H1 (cell line): Measurements from ENCODE around the gene ALDOA. TPM values are rescaled to one million over a fixed set of nuclear protein-coding genes. Genes with fewer than 3 reads are reported as not detected.

Experiments
- BACH1 ChIP-seq: IDR thresholded peaks from 2 replicates; pipeline ENCODE4 v1.6.1; 2012; ENCODE audit warnings: low read length, improper control_type of control experiment
- BCL11A ChIP-seq, 2 experiments: IDR thresholded peaks; one replicate each; pipeline ENCODE4 v1.6.1; 2011; ENCODE audit warnings: low read depth in 2 of 2, low read length in 2 of 2, mild to moderate bottlenecking in 2 of 2
- CBX5 ChIP-seq: fragments of 300-800, 300-1000 bp; sonication (generic); IDR thresholded peaks from 2 replicates; pipeline ENCODE4 v1.7.1; 2016; ENCODE audit warnings: antibody characterized with exemption, low read length, low read depth
- CEBPB ChIP-seq: IDR thresholded peaks from 2 replicates; pipeline ENCODE4 v1.6.1; 2012; ENCODE audit warnings: low read depth, low read length
- CREB1 ChIP-seq: IDR thresholded peaks from 2 replicates; pipeline ENCODE4 v1.6.1; 2012; ENCODE audit warnings: inconsistent platforms
- EP300 ChIP-seq, 2 experiments: IDR thresholded peaks; 1 replicate in 1 of 2; 2 replicates in 1 of 2; pipeline ENCODE4 v1.6.1; 2011 to 2012; ENCODE audit warnings: low read depth in 2 of 2, low read length in 2 of 2, mild to moderate bottlenecking in 2 of 2, borderline replicate concordance in 1 of 2, inconsistent platforms in 1 of 2, moderate library complexity in 1 of 2
- GABPA ChIP-seq: IDR thresholded peaks from 2 replicates; pipeline ENCODE4 v1.6.1; 2011; ENCODE audit warnings: mild to moderate bottlenecking, low read length, moderate library complexity, borderline replicate concordance; ENCODE audit not compliant: insufficient read depth
- GTF2F1 ChIP-seq: IDR thresholded peaks from 2 replicates; pipeline ENCODE4 v1.6.1; 2012; ENCODE audit warnings: low read depth, low read length, improper control_type of control experiment, borderline replicate concordance
- HDAC2 ChIP-seq, 2 experiments: fragments of 300-600 bp in 1 of 2; sonication (generic) in 1 of 2; IDR thresholded peaks; 2 replicates each; pipeline ENCODE4 v1.6.1; 2011 to 2012; ENCODE audit warnings: low read depth in 2 of 2, low read length in 2 of 2, mild to moderate bottlenecking in 2 of 2, moderate library complexity in 2 of 2, borderline replicate concordance in 1 of 2, inconsistent platforms in 1 of 2
- HDAC6 ChIP-seq: IDR thresholded peaks from one replicate; pipeline ENCODE4 v1.7.1; 2012; ENCODE audit warnings: low read depth, mild to moderate bottlenecking, inconsistent platforms, low read length, moderate library complexity
- JUND ChIP-seq: IDR thresholded peaks from 2 replicates; pipeline ENCODE4 v1.6.1; 2011; ENCODE audit warnings: mild to moderate bottlenecking, improper control_type of control experiment, low read length
- POLR2A ChIP-seq, 2 experiments: IDR thresholded peaks; 1 replicate in 1 of 2; 2 replicates in 1 of 2; pipeline ENCODE4 v1.6.1; 2011; ENCODE audit warnings: low read depth in 2 of 2, low read length in 2 of 2, mild to moderate bottlenecking in 2 of 2; ENCODE audit errors: control extremely low read depth in 1 of 2
- POLR2AphosphoS5 ChIP-seq: IDR thresholded peaks from 2 replicates; pipeline ENCODE4 v1.6.1; 2011; ENCODE audit warnings: low read depth, low read length
- RBBP5 ChIP-seq: IDR thresholded peaks from 2 replicates; pipeline ENCODE4 v1.7.1; 2012; ENCODE audit warnings: low read depth, mild to moderate bottlenecking, inconsistent platforms, low read length, moderate library complexity, borderline replicate concordance
- RXRA ChIP-seq: IDR thresholded peaks from 2 replicates; pipeline ENCODE4 v1.6.1; 2011; ENCODE audit warnings: low read depth, mild to moderate bottlenecking, low read length, moderate library complexity; ENCODE audit not compliant: insufficient read depth
- SIX5 ChIP-seq: IDR thresholded peaks from 2 replicates; pipeline ENCODE4 v1.6.1; 2011; ENCODE audit warnings: mild to moderate bottlenecking, low read depth, low read length
- SP1 ChIP-seq: IDR thresholded peaks from 2 replicates; pipeline ENCODE4 v1.6.1; 2011; ENCODE audit warnings: low read depth, low read length
- TBP ChIP-seq: IDR thresholded peaks from 2 replicates; pipeline ENCODE4 v1.6.1; 2011; ENCODE audit warnings: low read depth, low read length, improper control_type of control experiment
- polyA plus RNA-seq, 7 experiments: library from polyadenylated mRNA; depleted of rRNA in 3 of 7; stranded (reverse) in 5 of 7; unstranded in 2 of 7; fragments of >200 nt in 5 of 7; fragments of 200-250 nt in 2 of 7; gene quantifications; 1 replicate in 5 of 7; 2 replicates in 1 of 7; 4 replicates in 1 of 7; pipeline versions ENCODE4 v1.2.1 to v1.2.3, GENCODE V29; 2011 to 2013; ENCODE audit warnings: missing spikeins in 2 of 7, mixed read lengths in 2 of 7
- total RNA-seq: library from RNA; stranded (reverse); fragmentation: NEBNext Ultra II Directional; extraction: Animal tissue kit (Norgen Biotek cat#: 25700); gene quantifications from 2 replicates; pipeline ENCODE4 v1.2.1, GENCODE V29; 2021
- TF ChIP-seq, protein P1 (sequence below): IDR thresholded peaks from 2 replicates; pipeline ENCODE4 v1.6.1; 2012; ENCODE audit warnings: low read length, inconsistent platforms
- TF ChIP-seq, protein P2 (sequence below), 3 experiments: IDR thresholded peaks; 1 replicate in 2 of 3; 2 replicates in 1 of 3; pipeline versions ENCODE4 v1.5.1 to v1.6.1; 2011; ENCODE audit warnings: low read length in 3 of 3, mild to moderate bottlenecking in 3 of 3, inconsistent platforms in 2 of 3, low read depth in 1 of 3, moderate library complexity in 1 of 3; ENCODE audit not compliant: insufficient read depth in 1 of 3; ENCODE audit errors: control extremely low read depth in 1 of 3

Gene ALDOA
- total and polyA plus RNA-seq, 2 of the 8 experiments (the other 6 are each of a cell fraction or from before 2014, with no cell fraction given): 1,072 to 1,083 TPM

DNA sequence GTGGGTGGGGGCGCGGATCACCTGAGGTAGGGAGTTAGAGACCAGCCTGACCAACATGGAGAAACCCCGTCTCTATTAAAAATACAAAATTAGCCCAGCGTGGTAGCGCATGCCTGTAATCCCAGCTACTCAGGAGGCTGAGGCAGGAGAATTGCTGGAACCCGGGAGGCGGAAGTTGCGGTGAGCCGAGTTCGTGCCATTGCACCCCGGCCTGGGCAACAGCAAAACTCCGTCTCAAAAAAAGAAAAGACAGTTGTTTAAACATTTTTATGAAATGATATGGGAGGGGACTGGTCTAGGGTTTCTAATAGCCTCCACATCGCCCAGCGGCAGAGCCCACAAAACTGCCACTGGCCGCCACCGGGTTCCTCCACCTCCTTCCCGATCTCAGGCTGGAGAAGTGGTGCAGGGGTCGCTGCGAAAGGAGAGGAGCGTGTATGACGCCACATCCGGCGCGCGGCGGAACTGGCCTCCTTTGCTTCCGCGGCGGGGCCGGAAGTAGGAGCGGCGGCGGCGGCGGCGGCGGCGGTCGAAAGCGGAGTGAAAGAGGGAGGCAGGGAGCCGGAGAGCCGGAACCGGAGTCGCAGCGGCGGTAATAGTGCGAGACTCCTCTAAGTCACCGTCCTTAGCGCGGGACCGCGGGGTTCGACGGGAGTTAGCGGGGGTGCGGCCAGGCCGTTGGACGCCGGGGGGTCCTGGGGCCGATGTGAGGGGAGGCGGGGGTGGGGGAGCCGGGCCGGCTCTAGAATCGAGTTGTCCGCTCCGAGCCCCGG, 10.1 kb downstream of the ALDOA start, which contains the start of gene PPP4C (continued):
- TF ChIP-seq, protein P1, sequence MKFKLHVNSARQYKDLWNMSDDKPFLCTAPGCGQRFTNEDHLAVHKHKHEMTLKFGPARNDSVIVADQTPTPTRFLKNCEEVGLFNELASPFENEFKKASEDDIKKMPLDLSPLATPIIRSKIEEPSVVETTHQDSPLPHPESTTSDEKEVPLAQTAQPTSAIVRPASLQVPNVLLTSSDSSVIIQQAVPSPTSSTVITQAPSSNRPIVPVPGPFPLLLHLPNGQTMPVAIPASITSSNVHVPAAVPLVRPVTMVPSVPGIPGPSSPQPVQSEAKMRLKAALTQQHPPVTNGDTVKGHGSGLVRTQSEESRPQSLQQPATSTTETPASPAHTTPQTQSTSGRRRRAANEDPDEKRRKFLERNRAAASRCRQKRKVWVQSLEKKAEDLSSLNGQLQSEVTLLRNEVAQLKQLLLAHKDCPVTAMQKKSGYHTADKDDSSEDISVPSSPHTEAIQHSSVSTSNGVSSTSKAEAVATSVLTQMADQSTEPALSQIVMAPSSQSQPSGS: no peak
- TF ChIP-seq POLR2AphosphoS5 (peak; percentile 84), BACH1 (no peak), RXRA (no peak), JUND (0 out of 2 replicates have a peak, but pooled peaks have one; percentile 34), CEBPB (0 out of 2 replicates have a peak, but pooled peaks have one; percentile 15), HDAC6 (no peak), RBBP5 (no peak; the same call in 1 of the 2 replicates), GABPA (peak; percentile 88), SP1 (no peak), TBP (peak; percentile 67), CREB1 (peak; percentile 92), EP300 (IDR thresholded peaks at IDR 0.05; ENCODE audit: borderline replicate concordance in 1 of 2, low read depth in 2 of 2, low read length in 2 of 2) (peak in 1 of 2 experiments; percentile 88; a peak in 2 of 3 replicates), CBX5 (no peak), HDAC2 (IDR thresholded peaks at IDR 0.05; ENCODE audit: borderline replicate concordance in 1 of 2, low read depth in 2 of 2, low read length in 2 of 2) (no peak), POLR2A (IDR thresholded peaks at IDR 0.05; ENCODE audit: control extremely low read depth in 1 of 2, low read depth in 2 of 2, low read length in 2 of 2) (peak in 1 of 2 experiments; percentile 84; a peak in 2 of 3 replicates), GTF2F1 (no peak), SIX5 (no peak), BCL11A (IDR thresholded peaks at IDR 0.05; ENCODE audit: low read depth in 2 of 2, low read length in 2 of 2) (no peak)
- TF ChIP-seq, protein P2, sequence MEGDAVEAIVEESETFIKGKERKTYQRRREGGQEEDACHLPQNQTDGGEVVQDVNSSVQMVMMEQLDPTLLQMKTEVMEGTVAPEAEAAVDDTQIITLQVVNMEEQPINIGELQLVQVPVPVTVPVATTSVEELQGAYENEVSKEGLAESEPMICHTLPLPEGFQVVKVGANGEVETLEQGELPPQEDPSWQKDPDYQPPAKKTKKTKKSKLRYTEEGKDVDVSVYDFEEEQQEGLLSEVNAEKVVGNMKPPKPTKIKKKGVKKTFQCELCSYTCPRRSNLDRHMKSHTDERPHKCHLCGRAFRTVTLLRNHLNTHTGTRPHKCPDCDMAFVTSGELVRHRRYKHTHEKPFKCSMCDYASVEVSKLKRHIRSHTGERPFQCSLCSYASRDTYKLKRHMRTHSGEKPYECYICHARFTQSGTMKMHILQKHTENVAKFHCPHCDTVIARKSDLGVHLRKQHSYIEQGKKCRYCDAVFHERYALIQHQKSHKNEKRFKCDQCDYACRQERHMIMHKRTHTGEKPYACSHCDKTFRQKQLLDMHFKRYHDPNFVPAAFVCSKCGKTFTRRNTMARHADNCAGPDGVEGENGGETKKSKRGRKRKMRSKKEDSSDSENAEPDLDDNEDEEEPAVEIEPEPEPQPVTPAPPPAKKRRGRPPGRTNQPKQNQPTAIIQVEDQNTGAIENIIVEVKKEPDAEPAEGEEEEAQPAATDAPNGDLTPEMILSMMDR (IDR thresholded peaks at IDR 0.05; ENCODE audit: control extremely low read depth in 1 of 3, insufficient read depth in 1 of 3, low read depth in 1 of 3, low read length in 3 of 3): 0 out of 4 replicates have a peak, but pooled peaks of 1 of the 3 experiments have one; percentile 1
